ENCODE data around the gene ULBP2. TPM values are rescaled to one million over a fixed set of nuclear protein-coding genes. Genes with fewer than 3 reads are reported as not detected.
"Not testable (repeated sequence)": the region's sequence is repeated elsewhere in the genome, so short reads cannot be mapped to it uniquely, and the experiment has no call there.

ULBP2 gene
- total RNA-seq, 1 experiment from 2014 or later, result 21.9 TPM

GRCh38 chr6:149908480-149908879 lies 33.3 kb upstream of the ULBP2 start:
- not testable (repeated sequence) for DNase-seq (ENCODE audit: low read depth)

GRCh38 chr6:149909701-149910470 lies 31.9 kb upstream of the ULBP2 start:
- no peak for DNase-seq (ENCODE audit: low read depth)

- no peak for DNase-seq (ENCODE audit: low read depth)
Observed at GRCh38 chr6:149910721-149911151, 31.1 kb upstream of the ULBP2 start.

- not testable (repeated sequence) for DNase-seq (ENCODE audit: low read depth)
Observed at GRCh38 chr6:149912680-149913079, 29.1 kb upstream of the ULBP2 start.

- DNase-seq (ENCODE audit: low read depth), result peak; percentile 52
Observed at GRCh38 chr6:149913085-149913484, 28.7 kb upstream of the ULBP2 start.

GRCh38 chr6:149913540-149914240 lies 28.1 kb upstream of the ULBP2 start:
- no peak for DNase-seq (ENCODE audit: low read depth)

- no peak for DNase-seq (ENCODE audit: low read depth)
Observed at GRCh38 chr6:149915970-149916865, 25.6 kb upstream of the ULBP2 start.

- no peak for DNase-seq (ENCODE audit: low read depth)
Observed at GRCh38 chr6:149917679-149918078, 24.1 kb upstream of the ULBP2 start.

GRCh38 chr6:149918151-149918905 lies 23.5 kb upstream of the ULBP2 start:
- no peak for DNase-seq (ENCODE audit: low read depth)

GRCh38 chr6:149919126-149919833 lies 22.5 kb upstream of the ULBP2 start:
- not testable (repeated sequence) for DNase-seq (ENCODE audit: low read depth)

- DNase-seq (ENCODE audit: low read depth), result no peak
Observed at GRCh38 chr6:149919834-149920225, 22.0 kb upstream of the ULBP2 start.

GRCh38 chr6:149921361-149921760 lies 20.5 kb upstream of the ULBP2 start:
- DNase-seq (ENCODE audit: low read depth), result no peak

GRCh38 chr6:149922091-149922490 lies 19.7 kb upstream of the ULBP2 start:
- DNase-seq (ENCODE audit: low read depth), result not testable (repeated sequence)

- peak; percentile 94 for DNase-seq (ENCODE audit: low read depth)
Observed at GRCh38 chr6:149922642-149923326, 19.0 kb upstream of the ULBP2 start, which contains the start of gene RAET1G. Gene RAET1G, minus strand, starts transcription at chr6:149923121. Its CDS starts 111 bp downstream, at chr6:149923010.

- DNase-seq (ENCODE audit: low read depth), result no peak
Observed at GRCh38 chr6:149923327-149923986, 18.4 kb upstream of the ULBP2 start.

- no peak for DNase-seq (ENCODE audit: low read depth)
Observed at GRCh38 chr6:149924206-149924932, 17.4 kb upstream of the ULBP2 start.

- DNase-seq (ENCODE audit: low read depth), result no peak
Observed at GRCh38 chr6:149924933-149925252, 16.9 kb upstream of the ULBP2 start.

GRCh38 chr6:149925253-149925973 lies 16.4 kb upstream of the ULBP2 start:
- peak; percentile 26 for DNase-seq (ENCODE audit: low read depth)
